Endodermal cell (in vitro differentiated cells): ENCODE data around the gene BANF1. TPM values are rescaled to one million over a fixed set of nuclear protein-coding genes. Genes with fewer than 3 reads are reported as not detected.

Source experiments
- DNase-seq: peaks from one replicate; pipeline ENCODE4 v3.0.0-alpha.2; 2017
- H3K27ac ChIP-seq: 2 replicates; pipeline ENCODE4 v1.5.1; 2013; ENCODE audit warnings: mild to moderate bottlenecking, low read depth, low read length, moderate library complexity
- H3K27me3 ChIP-seq: 2 replicates; pipeline ENCODE4 v1.6.1; 2013; ENCODE audit warnings: mild to moderate bottlenecking, low read length, moderate library complexity; ENCODE audit not compliant: insufficient read depth, control insufficient read depth, poor library complexity, severe bottlenecking
- H3K36me3 ChIP-seq: 2 replicates; pipeline ENCODE4 v1.7.0; 2013; ENCODE audit warnings: mild to moderate bottlenecking, low read length, moderate library complexity; ENCODE audit not compliant: control insufficient read depth, insufficient read depth
- H3K4me1 ChIP-seq: one replicate; pipeline ENCODE4 v1.7.0; 2013; ENCODE audit warnings: low read length; ENCODE audit not compliant: control insufficient read depth, insufficient read depth
- H3K4me3 ChIP-seq: 2 replicates; pipeline ENCODE4 v1.5.1; 2013; ENCODE audit warnings: mild to moderate bottlenecking, low read length, moderate library complexity
- H3K9ac ChIP-seq: 2 replicates; pipeline ENCODE4 v1.6.1; 2013; ENCODE audit warnings: mild to moderate bottlenecking, low read length, moderate library complexity; ENCODE audit not compliant: poor library complexity, severe bottlenecking; ENCODE audit errors: extremely low read depth
- H3K9me3 ChIP-seq: 2 replicates; pipeline ENCODE4 v1.6.1; 2013; ENCODE audit warnings: mild to moderate bottlenecking, low read length, moderate library complexity; ENCODE audit not compliant: control insufficient read depth
- H3K27ac Mint-ChIP-seq: 2 replicates; pipeline ENCODE4 v1.8.0; 2020; ENCODE audit warnings: mixed read lengths
- H3K27me3 Mint-ChIP-seq: 2 replicates; pipeline ENCODE4 v1.8.0; 2021; ENCODE audit warnings: mild to moderate bottlenecking, mixed read lengths; ENCODE audit not compliant: insufficient read depth
- H3K36me3 Mint-ChIP-seq: 2 replicates; pipeline ENCODE4 v1.8.0; 2020; ENCODE audit warnings: low read depth, mixed read lengths
- H3K4me1 Mint-ChIP-seq: 2 replicates; pipeline ENCODE4 v1.8.0; 2020; ENCODE audit warnings: mixed read lengths
- H3K4me3 Mint-ChIP-seq: 2 replicates; pipeline ENCODE4 v1.8.0; 2020; ENCODE audit warnings: mild to moderate bottlenecking, moderate library complexity, mixed read lengths
- H3K9me3 Mint-ChIP-seq: 2 replicates; pipeline ENCODE4 v1.8.0; 2020; ENCODE audit warnings: mild to moderate bottlenecking, mixed read lengths
- CTCF ChIP-seq: fragments of 200-600 bp; sonication (generic); conservative IDR thresholded peaks from 2 replicates; pipeline ENCODE4 v1.5.0; 2021; ENCODE audit warnings: antibody characterized with exemption, mild to moderate bottlenecking
- WGBS, 2 experiments: methylation state at CpG; one replicate each; pipeline versions ENCODE4 v1.1.5 to v1.1.7; 2013; ENCODE audit warnings: missing lambda C conversion rate in 2 of 2, mixed read lengths in 1 of 2; ENCODE audit not compliant: insufficient coverage in 1 of 2, insufficient read length in 1 of 2; 5-methylcytosine and 5-hydroxymethylcytosine counted together
- total RNA-seq, 2 donors: library from RNA; stranded (reverse); fragmentation: NEBNext Ultra II Directional in 1 of 2; extraction: Animal tissue kit (Norgen Biotek cat#: 25700) in 1 of 2; gene quantifications; 2 replicates in 1 of 2; 3 replicates in 1 of 2; pipeline ENCODE4 v1.2.1, GENCODE V29; 2021

BANF1 gene
- total RNA-seq, 2 donors from 2014 or later: 348 to 409 TPM

- WGBS, 2 experiments: 1% methylated on average over 13 to 40 of the region's 40 CpGs
- H3K4me3 ChIP-seq: peak overlapping the region; percentile 94
- peak overlapping the region; percentile 98 for H3K27ac ChIP-seq
- no peaks in the 10 kb centered on the region for H3K27me3 ChIP-seq
- Mint-ChIP-seq H3K4me1 (peaks cover 35% of the 10 kb centered on the region), H3K4me3 (peak overlapping the region; percentile 94), H3K36me3 (peaks cover 46% of the 10 kb centered on the region), H3K9me3 (no peaks in the 10 kb centered on the region), H3K27me3 (no peaks in the 10 kb centered on the region), H3K27ac (peak overlapping the region; percentile 99)
- peaks cover 49% of the 10 kb centered on the region for H3K36me3 ChIP-seq
- peak overlapping the region; percentile 65 for H3K9ac ChIP-seq
- peaks cover 23% of the 10 kb centered on the region for H3K4me1 ChIP-seq
- H3K9me3 ChIP-seq: no peaks in the 10 kb centered on the region
- peak; percentile 32 for TF ChIP-seq CTCF
- DNase-seq: peak; percentile 62
These were observed 434 bp downstream of the BANF1 start for GRCh38 chr11:66002648-66003225.

GRCh38 chr11:66003291-66003690, 988 bp downstream of the BANF1 start:
- H3K27ac ChIP-seq: no peak overlapping the region
- H3K4me3 ChIP-seq: peak overlapping the region; percentile 94
- no peak for TF ChIP-seq CTCF
- peak overlapping the region; percentile 65 for H3K9ac ChIP-seq
- peaks cover 41% of the 10 kb centered on the region for H3K36me3 Mint-ChIP-seq
- 85 to 97% methylated on average over 6 of the region's 6 CpGs for WGBS, 2 experiments
- peaks cover 39% of the 10 kb centered on the region for H3K4me1 Mint-ChIP-seq
- H3K4me3 Mint-ChIP-seq: peak overlapping the region; percentile 94
- peak overlapping the region; percentile 79 for H3K27ac Mint-ChIP-seq
- peaks cover 26% of the 10 kb centered on the region for H3K4me1 ChIP-seq
- no peaks in the 10 kb centered on the region for H3K27me3 ChIP-seq
- no peaks in the 10 kb centered on the region for H3K27me3 Mint-ChIP-seq
- DNase-seq: no peak
- H3K9me3 ChIP-seq: no peaks in the 10 kb centered on the region
- peaks cover 44% of the 10 kb centered on the region for H3K36me3 ChIP-seq
- H3K9me3 Mint-ChIP-seq: no peaks in the 10 kb centered on the region

GRCh38 chr11:66004186-66004585, 1.9 kb downstream of the BANF1 start:
- Mint-ChIP-seq H3K27me3 (no peaks in the 10 kb centered on the region), H3K36me3 (peaks cover 32% of the 10 kb centered on the region), H3K4me3 (peak overlapping the region; percentile 94), H3K9me3 (no peaks in the 10 kb centered on the region), H3K4me1 (peaks cover 48% of the 10 kb centered on the region), H3K27ac (no peak overlapping the region)
- Histone ChIP-seq H3K4me1 (peaks cover 33% of the 10 kb centered on the region), H3K9ac (no peak overlapping the region), H3K9me3 (no peaks in the 10 kb centered on the region), H3K27me3 (no peaks in the 10 kb centered on the region), H3K27ac (no peak overlapping the region), H3K36me3 (peaks cover 35% of the 10 kb centered on the region), H3K4me3 (no peak overlapping the region)
- DNase-seq: no peak
- WGBS, 2 experiments: 86% methylated on average over 4 of the region's 4 CpGs; no CpG with 5 or more reads in 1 of the 2 experiments
- no peak for TF ChIP-seq CTCF
